GM20000 (cell line): ENCODE results near the gene OBSCN.

ENCODE experiments used
- DNase-seq: peaks from one replicate; pipeline ENCODE4 v3.0.0; 2012; ENCODE audit warnings: low spot score
- CTCF ChIP-seq: IDR thresholded peaks from 2 replicates; pipeline ENCODE4 v1.5.1; 2012; ENCODE audit warnings: mild to moderate bottlenecking, control low read depth; ENCODE audit errors: extremely low read depth, missing control alignments

OBSCN gene

GRCh38 chr1:228428412-228428811 is 220.6 kb downstream of the OBSCN start:
- no peak for DNase-seq
- no peak for TF ChIP-seq CTCF
